Smooth muscle cell (in vitro differentiated cells): ENCODE measurements around the gene NECTIN2. TPM values are rescaled to one million over a fixed set of nuclear protein-coding genes. Genes with fewer than 3 reads are reported as not detected.

Source experiments
- DNase-seq: peaks from one replicate; lab custom pipeline; 2025; ENCODE audit not compliant: unreplicated experiment; lab: John Stamatoyannopoulos, UW
- H2AFZ ChIP-seq: fragments of 200-600 bp; sonication (generic); 2 replicates; pipeline ENCODE4 v1.6.0; 2016; ENCODE audit warnings: antibody characterized with exemption, low read depth, mild to moderate bottlenecking
- H3F3A ChIP-seq: fragments of 200-600 bp; sonication (generic); 2 replicates; pipeline ENCODE4 v1.6.0; 2017; ENCODE audit warnings: antibody characterized with exemption, low read depth
- H3K27ac ChIP-seq: fragments of 200-600 bp; sonication (generic); 2 replicates; pipeline ENCODE4 v1.5.1; 2016; ENCODE audit warnings: low read depth, mild to moderate bottlenecking
- H3K27me3 ChIP-seq: fragments of 200-600 bp; sonication (generic); 2 replicates; pipeline ENCODE4 v1.6.1; 2016; ENCODE audit warnings: low read depth, mild to moderate bottlenecking
- H3K36me3 ChIP-seq: fragments of 200-600 bp; sonication (generic); 2 replicates; pipeline ENCODE4 v1.5.1; 2016; ENCODE audit warnings: low read depth
- H3K4me1 ChIP-seq: fragments of 200-600 bp; sonication (generic); 2 replicates; pipeline ENCODE4 v1.5.1; 2016; ENCODE audit warnings: low read depth
- H3K4me2 ChIP-seq: fragments of 200-600 bp; sonication (generic); 2 replicates; pipeline ENCODE4 v1.6.0; 2016; ENCODE audit warnings: mild to moderate bottlenecking
- H3K4me3 ChIP-seq: fragments of 200-600 bp; sonication (generic); 2 replicates; pipeline ENCODE4 v1.5.1; 2016; ENCODE audit warnings: mild to moderate bottlenecking
- H3K79me2 ChIP-seq: fragments of 200-600 bp; sonication (generic); 2 replicates; pipeline ENCODE4 v1.6.0; 2016; ENCODE audit warnings: low read depth, mild to moderate bottlenecking
- H3K9ac ChIP-seq: fragments of 200-600 bp; sonication (generic); 2 replicates; pipeline ENCODE4 v1.6.0; 2016; ENCODE audit warnings: low read depth
- H3K9me3 ChIP-seq: fragments of 200-600 bp; sonication (generic); replicated peaks from 2 replicates; pipeline ENCODE4 v1.5.1; 2016; ENCODE audit warnings: low read depth
- H4K20me1 ChIP-seq: fragments of 200-600 bp; sonication (generic); 2 replicates; pipeline ENCODE4 v1.6.0; 2016; ENCODE audit warnings: low read depth
- CTCF ChIP-seq: fragments of 200-600 bp; sonication (generic); IDR thresholded peaks from 2 replicates; pipeline ENCODE4 v1.5.1; 2017; ENCODE audit warnings: borderline replicate concordance, mild to moderate bottlenecking, antibody characterized with exemption; ENCODE audit not compliant: insufficient read depth, poor library complexity, severe bottlenecking
- whole genome bisulfite sequencing: methylation state at CpG from one replicate; pipeline ENCODE4 v1.1.7; 2016; ENCODE audit warnings: low lambda C conversion rate; 5-methylcytosine and 5-hydroxymethylcytosine counted together
- polyA plus RNA-seq: library from polyadenylated mRNA; unstranded; fragments of >200 nt; fragmentation: Nextera tagmentation; extraction: Ambion mirVana; gene quantifications from 2 replicates; pipeline ENCODE4 v1.2.1, GENCODE V29; 2016
- total RNA-seq: library from RNA; depleted of rRNA; stranded (reverse); fragments of >200 nt; gene quantifications from 2 replicates; pipeline ENCODE4 v1.2.3, GENCODE V29; 2014

NECTIN2 gene
- total and polyA plus RNA-seq, 2 experiments from 2014 or later = 94.6 to 160 TPM

- no peak for TF ChIP-seq CTCF
- no peaks in the 10 kb centered on the region for H3K27me3 ChIP-seq
- no peaks in the 10 kb centered on the region for H3K79me2 ChIP-seq
- 93% methylated on average over 28 of the region's 28 CpGs for WGBS
- H3F3A ChIP-seq = no peaks in the 10 kb centered on the region
- H3K9ac ChIP-seq = no peak overlapping the region
- DNase-seq = no peak
- H3K4me2 ChIP-seq = no peak overlapping the region
- peaks cover 15% of the 10 kb centered on the region for H3K4me1 ChIP-seq
- H2AFZ ChIP-seq = no peak overlapping the region
- H3K27ac ChIP-seq = no peak overlapping the region
- H3K4me3 ChIP-seq = no peak overlapping the region
- no peaks in the 10 kb centered on the region for H3K9me3 ChIP-seq
- H3K36me3 ChIP-seq = no peaks in the 10 kb centered on the region
- H4K20me1 ChIP-seq = no peaks in the 10 kb centered on the region
These were observed 33.9 kb upstream of the NECTIN2 start for GRCh38 chr19:44812142-44812718.

DNA sequence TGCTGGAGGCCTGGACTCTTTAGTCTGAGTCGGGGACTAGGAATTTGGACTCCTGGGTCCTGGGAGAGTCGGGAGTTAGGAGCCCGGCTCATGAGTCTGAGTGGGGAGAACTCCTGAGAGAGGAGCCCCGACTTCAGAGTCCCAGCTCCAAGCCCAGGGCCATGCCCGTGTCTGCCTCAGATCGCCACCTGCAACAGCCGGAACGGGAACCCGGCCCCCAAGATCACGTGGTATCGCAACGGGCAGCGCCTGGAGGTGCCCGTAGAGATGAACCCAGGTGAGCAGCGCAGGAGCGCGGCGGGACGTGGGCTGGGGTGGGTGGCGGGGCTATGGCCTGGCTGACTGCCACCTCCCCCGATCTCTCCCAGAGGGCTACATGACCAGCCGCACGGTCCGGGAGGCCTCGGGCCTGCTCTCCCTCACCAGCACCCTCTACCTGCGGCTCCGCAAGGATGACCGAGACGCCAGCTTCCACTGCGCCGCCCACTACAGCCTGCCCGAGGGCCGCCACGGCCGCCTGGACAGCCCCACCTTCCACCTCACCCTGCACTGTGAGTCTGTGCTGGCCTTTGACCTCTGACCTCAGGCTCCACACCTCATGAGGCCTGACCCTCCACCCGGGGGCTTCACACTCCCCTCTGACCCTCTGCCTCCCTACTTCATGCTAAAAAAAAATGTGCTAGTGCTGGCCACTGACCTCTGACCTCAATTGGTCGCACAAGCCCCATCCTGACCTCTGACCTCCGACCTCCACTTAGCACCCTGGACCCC is 32.8 kb upstream of the NECTIN2 start:
- Histone ChIP-seq H3K9me3 (no peaks in the 10 kb centered on the region), H3K4me3 (no peak overlapping the region), H3F3A (no peaks in the 10 kb centered on the region), H3K27me3 (no peaks in the 10 kb centered on the region), H4K20me1 (no peaks in the 10 kb centered on the region), H3K9ac (no peak overlapping the region), H2AFZ (no peak overlapping the region), H3K79me2 (no peaks in the 10 kb centered on the region), H3K36me3 (no peaks in the 10 kb centered on the region), H3K4me1 (peaks cover 10% of the 10 kb centered on the region), H3K27ac (no peak overlapping the region), H3K4me2 (no peak overlapping the region)
- no peak for TF ChIP-seq CTCF
- 96% methylated on average over 12 of the region's 38 CpGs for WGBS
- no peak for DNase-seq

GRCh38 chr19:44813841-44814470 is 32.1 kb upstream of the NECTIN2 start:
- WGBS = 93% methylated on average over 16 of the region's 16 CpGs
- H3K9me3 ChIP-seq = no peaks in the 10 kb centered on the region
- no peak for DNase-seq
- no peak overlapping the region for H3K27ac ChIP-seq
- H3K79me2 ChIP-seq = no peaks in the 10 kb centered on the region
- no peak overlapping the region for H3K4me3 ChIP-seq
- H3K9ac ChIP-seq = no peak overlapping the region
- no peak for TF ChIP-seq CTCF
- H4K20me1 ChIP-seq = no peaks in the 10 kb centered on the region
- H3K27me3 ChIP-seq = no peaks in the 10 kb centered on the region
- H3K4me2 ChIP-seq = no peak overlapping the region
- H3F3A ChIP-seq = no peaks in the 10 kb centered on the region
- H3K4me1 ChIP-seq = peaks cover 6% of the 10 kb centered on the region
- H3K36me3 ChIP-seq = no peaks in the 10 kb centered on the region
- H2AFZ ChIP-seq = no peak overlapping the region
